ENCODE results near the gene RNF223. TPM values are rescaled to one million over a fixed set of nuclear protein-coding genes. Genes with fewer than 3 reads are reported as not detected.
A peak's percentile ranks its signal among the peaks of the same experiment; 100 is the strongest.

The RNF223 gene
- polyA plus RNA-seq, 1 donor (not counting 4 experiments of a cell fraction or from before 2014, with no cell fraction given): 0.22 TPM

DNA sequence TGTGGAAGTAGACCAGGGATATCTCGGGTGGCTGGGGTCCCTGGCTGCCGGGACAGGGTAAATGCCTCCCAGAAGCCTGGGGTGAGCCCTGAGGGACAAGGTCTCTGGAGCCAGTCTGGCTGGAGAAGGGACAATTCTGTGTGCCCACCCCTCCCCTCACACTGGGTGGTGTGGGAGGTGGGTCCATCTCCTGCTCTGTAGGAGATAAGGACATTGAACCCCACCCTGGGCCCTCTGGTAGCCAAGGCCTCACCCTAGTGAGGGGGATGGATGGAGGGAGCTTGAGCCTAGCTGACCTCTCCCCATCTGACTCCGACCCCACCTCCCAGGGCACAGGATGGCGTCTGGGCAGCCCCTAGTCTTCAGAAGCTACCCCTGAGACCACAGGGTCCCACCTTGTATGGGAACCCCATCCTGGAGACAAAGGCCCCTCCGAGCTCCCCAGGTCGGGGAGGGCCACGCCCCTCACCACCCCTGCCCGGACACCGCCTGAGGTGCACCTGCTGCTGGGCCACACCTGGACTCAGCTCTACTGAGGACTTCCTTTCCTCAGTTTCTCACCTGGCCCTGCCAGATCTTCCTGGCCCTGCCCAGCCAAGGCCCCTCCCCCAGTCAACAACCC lies 49.8 kb downstream of the RNF223 start:
- Histone ChIP-seq H3K4me2 (ENCODE audit: control insufficient read depth, extremely low read depth, insufficient read depth, low read depth, low read length) (peak overlapping the region; percentile 94), H3K27me3 (ENCODE audit: control insufficient read depth, extremely low read depth, insufficient read depth, low read length) (no peaks in the 10 kb centered on the region), H3K79me2 (ENCODE audit: control insufficient read depth, insufficient read depth, low read length) (peaks cover 72% of the 10 kb centered on the region), H3K4me3 (ENCODE audit: control insufficient read depth in 2 of 3, extremely low read depth in 1 of 3, insufficient read depth in 2 of 3, low read depth in 1 of 3, low read length in 3 of 3) (peak overlapping the region; percentile 46 to 80 (median 69)), H3K4me1 (ENCODE audit: control insufficient read depth, extremely low read depth, insufficient read depth, low read length) (peaks cover 50% of the 10 kb centered on the region), H4K20me1 (ENCODE audit: control insufficient read depth, extremely low read depth, insufficient read depth, low read length) (no peaks in the 10 kb centered on the region), H3K9me3 (ENCODE audit: control insufficient read depth, low read depth, low read length) (no peaks in the 10 kb centered on the region), H3K9ac (ENCODE audit: control insufficient read depth, extremely low read depth, insufficient read depth, low read length) (peak overlapping the region; percentile 81), H3K9me1 (ENCODE audit: control insufficient read depth, extremely low read depth, insufficient read depth, low read length) (no peaks in the 10 kb centered on the region), H3K27ac (ENCODE audit: control insufficient read depth, insufficient read depth, low read length) (peak overlapping the region; percentile 74), H2AFZ (ENCODE audit: control insufficient read depth, low read length) (no peak overlapping the region), H3K36me3 (ENCODE audit: control insufficient read depth in 2 of 2, extremely low read depth in 1 of 2, insufficient read depth in 2 of 2, low read length in 2 of 2) (peaks cover 27 to 32% of the 10 kb centered on the region in 2 experiments)
- no peak for DNase-seq (ENCODE audit: low read depth, low spot score)
- TF ChIP-seq, protein P1, sequence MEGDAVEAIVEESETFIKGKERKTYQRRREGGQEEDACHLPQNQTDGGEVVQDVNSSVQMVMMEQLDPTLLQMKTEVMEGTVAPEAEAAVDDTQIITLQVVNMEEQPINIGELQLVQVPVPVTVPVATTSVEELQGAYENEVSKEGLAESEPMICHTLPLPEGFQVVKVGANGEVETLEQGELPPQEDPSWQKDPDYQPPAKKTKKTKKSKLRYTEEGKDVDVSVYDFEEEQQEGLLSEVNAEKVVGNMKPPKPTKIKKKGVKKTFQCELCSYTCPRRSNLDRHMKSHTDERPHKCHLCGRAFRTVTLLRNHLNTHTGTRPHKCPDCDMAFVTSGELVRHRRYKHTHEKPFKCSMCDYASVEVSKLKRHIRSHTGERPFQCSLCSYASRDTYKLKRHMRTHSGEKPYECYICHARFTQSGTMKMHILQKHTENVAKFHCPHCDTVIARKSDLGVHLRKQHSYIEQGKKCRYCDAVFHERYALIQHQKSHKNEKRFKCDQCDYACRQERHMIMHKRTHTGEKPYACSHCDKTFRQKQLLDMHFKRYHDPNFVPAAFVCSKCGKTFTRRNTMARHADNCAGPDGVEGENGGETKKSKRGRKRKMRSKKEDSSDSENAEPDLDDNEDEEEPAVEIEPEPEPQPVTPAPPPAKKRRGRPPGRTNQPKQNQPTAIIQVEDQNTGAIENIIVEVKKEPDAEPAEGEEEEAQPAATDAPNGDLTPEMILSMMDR (optimal IDR thresholded peaks at IDR 0.05 in 1 of 3, IDR thresholded peaks at IDR 0.05 in 1 of 3, conservative IDR thresholded peaks at IDR 0.05 in 1 of 3; ENCODE audit: extremely low read depth in 1 of 3, insufficient read depth in 2 of 3, low read length in 3 of 3): no peak
- no peak for TF ChIP-seq EZH2 (IDR thresholded peaks at IDR 0.05; ENCODE audit: low read length)
- dilution Hi-C loops (cut with MboI; ENCODE audit: extremely low pct_ligation_motif_present, low sequenced_read_pairs): no loop called here
- no peak for FAIRE-seq

DNA sequence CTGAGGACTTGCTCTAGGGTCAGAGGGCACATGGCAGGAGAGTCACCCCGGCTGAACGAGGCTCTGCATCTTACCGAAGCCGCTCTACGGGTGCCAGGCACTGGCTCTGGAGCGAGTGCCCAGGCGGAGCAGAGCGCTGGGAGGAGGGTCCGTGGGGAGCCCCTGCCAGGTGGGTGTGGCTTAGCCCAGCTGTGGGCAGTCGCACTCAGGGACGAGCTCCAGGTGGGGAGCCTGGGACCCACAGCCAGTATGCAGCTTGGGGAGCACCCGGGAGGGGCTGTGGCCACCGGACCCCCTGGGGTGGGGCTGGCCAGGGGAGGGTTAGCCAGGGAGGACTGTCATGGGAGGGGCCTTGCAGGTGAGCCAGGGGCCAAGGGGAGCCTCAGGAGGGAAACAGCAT lies 50.4 kb downstream of the RNF223 start:
- H2AFZ ChIP-seq (ENCODE audit: control insufficient read depth, low read length): no peak overlapping the region
- peak overlapping the region; percentile 94 for H3K4me2 ChIP-seq (ENCODE audit: control insufficient read depth, extremely low read depth, insufficient read depth, low read depth, low read length)
- FAIRE-seq (no peak), DNase-seq (ENCODE audit: low read depth, low spot score) (no peak)
- dilution Hi-C loops (cut with MboI; ENCODE audit: extremely low pct_ligation_motif_present, low sequenced_read_pairs): no loop called here
- peaks cover 69% of the 10 kb centered on the region for H3K79me2 ChIP-seq (ENCODE audit: control insufficient read depth, insufficient read depth, low read length)
- TF ChIP-seq, protein P1 (optimal IDR thresholded peaks at IDR 0.05 in 1 of 3, IDR thresholded peaks at IDR 0.05 in 1 of 3, conservative IDR thresholded peaks at IDR 0.05 in 1 of 3; ENCODE audit: extremely low read depth in 1 of 3, insufficient read depth in 2 of 3, low read length in 3 of 3): no peak
- TF ChIP-seq EZH2 (IDR thresholded peaks at IDR 0.05; ENCODE audit: low read length): no peak
- H3K9me3 ChIP-seq (ENCODE audit: control insufficient read depth, low read depth, low read length): no peaks in the 10 kb centered on the region
- H3K27me3 ChIP-seq (ENCODE audit: control insufficient read depth, extremely low read depth, insufficient read depth, low read length): no peaks in the 10 kb centered on the region
- peaks cover 50% of the 10 kb centered on the region for H3K4me1 ChIP-seq (ENCODE audit: control insufficient read depth, extremely low read depth, insufficient read depth, low read length)
- peaks cover 27 to 32% of the 10 kb centered on the region in 2 experiments for H3K36me3 ChIP-seq (ENCODE audit: control insufficient read depth in 2 of 2, extremely low read depth in 1 of 2, insufficient read depth in 2 of 2, low read length in 2 of 2)
- no peaks in the 10 kb centered on the region for H4K20me1 ChIP-seq (ENCODE audit: control insufficient read depth, extremely low read depth, insufficient read depth, low read length)
- peak overlapping the region; percentile 11 to 69 (median 46) for H3K4me3 ChIP-seq (ENCODE audit: control insufficient read depth in 2 of 3, extremely low read depth in 1 of 3, insufficient read depth in 2 of 3, low read depth in 1 of 3, low read length in 3 of 3)
- no peaks in the 10 kb centered on the region for H3K9me1 ChIP-seq (ENCODE audit: control insufficient read depth, extremely low read depth, insufficient read depth, low read length)
- H3K9ac ChIP-seq (ENCODE audit: control insufficient read depth, extremely low read depth, insufficient read depth, low read length): peak overlapping the region; percentile 47
- H3K27ac ChIP-seq (ENCODE audit: control insufficient read depth, insufficient read depth, low read length): no peak overlapping the region
